KG1 (cell line): ENCODE data around the gene OR8K3.

Experiments
- DNase-seq: peaks from one replicate; lab custom pipeline; 2025; lab: John Stamatoyannopoulos, UW

The OR8K3 gene

DNA sequence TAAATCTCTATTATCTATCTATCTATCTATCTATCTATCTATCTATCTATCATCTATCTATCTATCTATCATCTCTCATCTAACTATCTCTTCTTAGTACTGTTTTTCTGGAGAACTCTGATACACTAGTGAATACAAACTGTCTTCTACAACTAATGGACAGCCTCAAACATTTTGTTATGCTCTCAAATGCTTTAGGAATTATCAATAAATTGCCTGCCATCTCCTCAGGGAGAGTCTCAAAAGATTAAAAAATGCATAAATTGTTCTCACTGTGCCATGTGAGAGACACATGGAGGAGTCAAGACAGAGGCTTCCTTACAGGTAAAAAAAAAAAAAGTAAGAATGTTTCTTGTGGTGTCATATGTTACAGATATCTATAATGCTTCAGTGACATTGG is at the start of gene OR8K3:
TSS of gene OR8K3 (plus strand) at position 301 of the 400 bp plus-strand sequence. CDS start 3,163 bp downstream, outside the sequence.
- no peak for DNase-seq

GRCh38 chr11:56271092-56271491 is 43.9 kb upstream of the OR8K3 start:
- DNase-seq: no peak

DNA sequence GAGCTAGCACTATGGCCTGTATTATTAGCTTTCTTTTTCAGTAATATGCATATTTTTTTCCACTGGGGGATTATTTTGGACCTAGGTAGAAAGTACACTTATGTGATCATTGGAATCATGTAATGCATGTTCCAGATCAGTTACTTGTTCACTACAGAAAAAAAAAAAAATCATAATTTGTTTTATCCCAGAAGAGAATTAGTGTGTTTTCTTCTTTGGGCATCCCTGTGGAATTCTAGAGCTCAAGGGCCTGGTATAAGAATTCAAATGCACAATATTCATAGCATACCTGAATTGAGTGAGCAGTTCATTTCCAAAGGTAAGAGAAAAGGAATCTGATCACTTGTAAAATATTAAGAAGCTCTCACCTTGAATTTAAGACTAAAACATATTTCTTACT is 41.1 kb upstream of the OR8K3 start, which contains the start of gene OR5T1:
TSS of gene OR5T1 (plus strand) at position 301 of the 400 bp plus-strand sequence. CDS start 1,485 bp downstream, outside the sequence.
- DNase-seq: no peak

DNA sequence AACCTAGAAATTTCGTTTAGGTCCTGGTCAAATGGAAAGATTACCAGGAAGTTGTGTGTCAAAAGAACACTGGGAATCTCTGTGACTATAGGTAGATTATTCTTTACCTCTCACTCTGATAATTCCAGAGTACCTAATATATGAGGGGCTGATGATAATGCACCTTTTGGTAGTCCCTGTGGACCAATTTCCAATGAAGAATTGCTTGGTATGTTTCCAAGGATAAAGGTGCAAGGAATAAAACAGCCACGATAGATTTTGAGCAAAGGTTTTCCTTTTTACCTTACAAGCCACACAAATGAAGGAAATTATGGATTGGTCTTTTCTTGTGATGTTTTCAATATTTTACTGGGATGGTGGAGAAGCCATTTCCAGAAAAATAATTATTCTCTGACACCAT is 22.8 kb upstream of the OR8K3 start, which contains the start of gene OR8H1:
TSS of gene OR8H1 (minus strand) at position 101 of the 400 bp plus-strand sequence. CDS start 1,192 bp downstream, outside the sequence.
- no peak for DNase-seq

- DNase-seq: no peak
Measured at GRCh38 chr11:56296898-56297297, 18.0 kb upstream of the OR8K3 start.

GRCh38 chr11:56307836-56308235 is 7.1 kb upstream of the OR8K3 start:
- no peak for DNase-seq

GRCh38 chr11:56331861-56332491 is 17.0 kb downstream of the OR8K3 start:
- no peak for DNase-seq

- DNase-seq: no peak
Measured at GRCh38 chr11:56333156-56333555, 18.2 kb downstream of the OR8K3 start.

GRCh38 chr11:56340289-56340688 is 25.3 kb downstream of the OR8K3 start:
- no peak for DNase-seq

- DNase-seq: no peak
Measured at GRCh38 chr11:56345739-56346138, 30.8 kb downstream of the OR8K3 start, which contains the start of gene OR8K1. Gene OR8K1 (plus strand): TSS chr11:56346039. CDS start chr11:56346039, 0 bp downstream.

- DNase-seq: no peak
Measured at GRCh38 chr11:56353991-56354390, 39.0 kb downstream of the OR8K3 start, which contains the start of gene OR8J1. Gene OR8J1 (plus strand): TSS chr11:56354291. CDS start chr11:56360247, 5,956 bp downstream.
